GM18868 (cell line): ENCODE results near the gene CAMK1D.

Experiments
- ATAC-seq: cut with Tn5 transposase; IDR thresholded peaks from one replicate; pipeline ENCODE4 v1.9.1; 2021; ENCODE audit warnings: mild to moderate bottlenecking, moderate library complexity; ENCODE audit not compliant: unreplicated experiment

CAMK1D gene

DNA sequence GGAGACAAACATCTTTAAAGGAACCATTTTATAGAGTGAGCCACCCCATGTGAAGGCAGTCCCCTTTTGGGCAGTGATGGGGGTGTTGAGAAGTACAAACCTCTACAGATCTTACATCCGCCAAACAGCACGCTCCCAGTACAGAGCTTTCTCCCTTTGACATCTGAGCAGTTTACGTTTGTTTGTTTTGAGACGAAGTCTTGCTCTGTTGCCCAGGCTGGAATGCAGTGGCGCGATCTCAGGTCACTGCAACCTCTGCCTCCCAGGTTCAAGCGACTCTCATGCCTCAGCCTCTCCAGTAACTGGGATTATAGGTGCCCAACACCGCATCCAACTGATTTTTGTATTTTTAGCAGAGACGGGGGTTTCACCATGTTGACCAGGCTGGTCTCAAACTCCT lies 523.2 kb downstream of the CAMK1D start:
- no peak for ATAC-seq

DNA sequence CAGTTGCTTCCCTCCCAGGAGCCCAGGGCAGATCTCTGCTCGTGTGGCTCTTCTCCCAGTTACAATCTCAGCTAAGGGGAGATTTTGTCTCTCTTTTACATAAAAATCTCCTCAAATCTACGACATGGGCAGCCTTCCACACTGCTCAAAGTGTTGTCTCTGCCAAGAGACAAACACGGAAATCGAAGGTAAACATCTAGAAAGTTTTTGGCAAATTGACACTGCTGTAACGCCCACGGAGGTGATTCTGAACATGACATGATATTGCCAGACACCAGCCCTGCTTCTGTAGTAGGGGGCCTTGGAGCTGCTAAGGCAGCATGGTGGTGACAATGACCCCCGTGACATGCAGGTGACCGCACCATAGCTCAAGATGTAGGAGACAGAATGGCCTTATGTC lies 523.8 kb downstream of the CAMK1D start:
- ATAC-seq: no peak

- no peak for ATAC-seq
Observed at GRCh38 chr10:12874501-12874900, 525.2 kb downstream of the CAMK1D start.

DNA sequence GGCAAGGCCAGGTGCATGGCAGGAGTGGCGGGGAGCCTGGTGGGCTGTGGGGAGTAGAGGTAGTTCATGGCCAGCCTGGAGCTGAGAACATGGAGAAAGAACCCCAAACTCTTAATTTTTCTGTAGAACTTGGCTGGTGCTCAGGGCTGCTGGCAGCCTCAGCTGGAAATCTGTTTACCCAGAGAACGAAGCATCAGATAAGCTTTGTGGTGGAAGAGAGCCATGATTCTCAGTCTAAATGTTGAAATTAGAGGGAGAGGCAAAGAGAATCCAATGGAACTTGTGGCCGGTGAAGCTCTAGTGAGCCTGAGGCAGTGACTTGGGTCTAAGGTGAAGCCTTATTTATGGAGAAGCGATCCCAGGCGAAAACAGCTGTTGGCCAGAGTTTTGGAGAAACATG lies 525.8 kb downstream of the CAMK1D start:
- no peak for ATAC-seq

GRCh38 chr10:12876266-12876665 lies 526.9 kb downstream of the CAMK1D start:
- ATAC-seq: no peak

- ATAC-seq: no peak
Observed at GRCh38 chr10:12877150-12877549, 527.8 kb downstream of the CAMK1D start.

- no peak for ATAC-seq
Observed at GRCh38 chr10:12880423-12880822, 531.1 kb downstream of the CAMK1D start.

GRCh38 chr10:12884851-12885250 lies 535.5 kb downstream of the CAMK1D start:
- no peak for ATAC-seq
